GM19468 (cell line): ENCODE measurements around the gene MESP2.

Experiments
- ATAC-seq: cut with Tn5 transposase; IDR thresholded peaks from one replicate; pipeline ENCODE4 v1.9.1; 2021; ENCODE audit warnings: mild to moderate bottlenecking, moderate library complexity, moderate number of reproducible peaks; ENCODE audit not compliant: unreplicated experiment; ENCODE audit errors: extremely low read depth

MESP2 gene

DNA sequence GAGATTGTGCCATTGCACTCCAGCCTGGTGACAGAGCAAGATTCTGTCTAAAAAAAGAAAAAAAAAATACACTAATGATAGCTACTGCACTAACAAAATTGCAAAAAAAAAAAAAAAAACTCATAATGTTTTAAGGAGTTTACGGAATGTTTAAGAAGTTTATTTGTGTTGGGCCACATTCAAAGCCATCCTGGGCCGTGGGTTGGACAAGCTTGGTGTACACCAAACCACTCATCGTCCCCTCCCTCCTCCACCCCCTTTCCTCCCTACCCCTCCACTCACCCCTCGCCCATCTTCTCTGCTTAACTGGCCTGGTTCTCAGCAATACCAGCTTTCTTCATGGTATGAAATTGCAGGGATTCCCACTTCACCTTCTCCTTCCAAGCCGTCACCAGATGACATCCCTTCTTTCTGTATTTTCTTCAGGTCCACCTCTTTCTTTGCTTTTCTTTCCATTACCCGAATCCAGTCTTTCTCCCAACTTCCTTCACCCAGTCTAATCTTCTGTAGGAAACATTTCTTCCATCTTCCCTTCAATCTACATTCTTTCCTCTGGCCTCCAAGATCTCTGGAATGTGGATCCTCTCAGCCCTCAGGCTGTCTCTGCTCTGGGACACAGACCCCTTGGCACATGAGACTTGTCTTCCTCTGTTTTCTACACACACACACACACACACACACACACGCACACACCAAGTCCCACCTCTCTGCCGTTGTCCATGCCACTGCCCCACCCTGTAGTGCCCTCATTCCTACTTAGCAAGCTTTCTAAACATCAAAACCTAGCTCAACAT, 21.6 kb upstream of the MESP2 start:
- ATAC-seq: no peak

- no peak for ATAC-seq
These were observed 20.4 kb upstream of the MESP2 start for GRCh38 chr15:89755701-89756100.

GRCh38 chr15:89756897-89757296, 19.2 kb upstream of the MESP2 start:
- ATAC-seq: no peak

DNA sequence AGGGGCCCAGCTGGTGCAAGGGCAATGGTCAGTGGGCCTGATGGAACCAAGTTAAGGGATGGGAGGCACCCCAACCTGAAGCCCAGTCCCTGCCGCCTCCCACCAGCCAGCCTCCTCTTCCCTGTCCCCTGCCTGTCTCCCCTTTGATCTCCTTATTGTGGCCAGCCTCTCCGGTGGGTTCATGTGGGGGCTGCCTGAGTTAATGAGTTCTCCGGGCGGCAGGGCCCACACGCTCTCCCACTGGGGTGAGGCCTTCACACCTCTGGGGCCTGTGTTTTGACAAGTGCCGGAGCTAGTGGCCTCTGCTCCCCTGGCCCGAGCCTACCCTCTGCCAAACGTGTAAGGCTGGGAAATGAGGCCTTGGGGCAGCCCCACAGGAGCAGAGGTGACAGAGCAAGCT, 17.8 kb upstream of the MESP2 start:
- ATAC-seq: no peak

GRCh38 chr15:89758981-89759380, 17.2 kb upstream of the MESP2 start:
- no peak for ATAC-seq

DNA sequence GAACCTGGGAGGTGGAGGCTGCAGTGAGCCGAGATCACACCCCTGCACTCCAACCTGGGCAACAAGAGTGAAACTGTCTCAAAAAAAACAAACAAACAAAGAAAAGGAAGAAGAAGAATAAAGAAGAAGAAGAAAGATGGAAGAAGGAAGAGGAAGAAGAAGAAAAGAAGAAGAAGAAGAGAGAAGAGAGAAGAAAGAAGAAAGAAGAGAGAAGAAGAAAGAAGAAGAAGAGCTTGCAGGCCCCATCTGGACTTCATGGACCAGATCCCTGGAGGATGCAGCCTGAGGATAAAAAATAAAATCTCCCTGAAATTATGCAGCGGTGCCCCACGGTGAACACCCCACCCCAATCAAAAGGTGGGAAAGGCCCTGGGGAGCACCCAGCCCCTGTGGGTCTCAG, 16.3 kb upstream of the MESP2 start:
- no peak for ATAC-seq

- ATAC-seq: no peak
These were observed 15.7 kb upstream of the MESP2 start for GRCh38 chr15:89760303-89761008.

DNA sequence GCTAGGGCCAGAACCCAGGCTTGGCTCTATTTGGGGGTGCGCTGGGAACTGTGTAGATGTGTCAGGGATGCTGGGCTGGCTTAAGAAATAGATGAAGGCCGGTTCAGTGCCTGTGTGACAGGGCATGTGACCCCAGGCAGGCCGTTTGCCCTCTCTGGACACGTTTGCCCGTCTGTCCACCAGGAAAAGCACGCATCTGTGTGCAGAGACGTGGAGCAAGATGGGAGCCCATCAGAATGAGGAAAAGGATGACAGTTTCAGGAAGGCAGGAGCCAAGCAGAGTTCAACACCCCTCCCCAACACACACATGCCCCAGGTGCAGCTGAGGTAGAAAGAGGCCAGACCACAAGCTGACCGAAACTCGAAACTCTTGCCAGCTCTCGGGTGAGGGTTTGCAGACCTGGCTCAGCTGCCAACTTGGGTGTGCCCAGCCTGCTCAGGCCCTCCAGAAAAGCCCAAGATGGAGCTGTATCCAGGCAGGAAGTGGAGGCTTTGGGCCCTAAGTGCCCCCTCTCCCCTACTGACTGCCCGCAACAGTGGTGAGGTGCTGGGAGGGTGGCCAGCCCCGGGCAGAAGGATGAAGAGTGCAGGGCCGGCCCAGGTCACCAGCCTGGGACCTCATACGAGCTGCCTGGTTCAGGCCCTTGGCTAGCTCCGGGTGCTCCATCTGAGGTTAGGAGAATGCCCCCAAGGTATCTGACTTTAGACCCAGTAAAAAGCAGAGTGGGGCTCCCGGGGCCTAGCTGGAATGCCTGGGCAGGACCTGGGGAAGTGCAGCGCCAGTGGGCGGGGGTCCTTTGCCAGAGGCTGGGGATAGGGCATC, 14.9 kb upstream of the MESP2 start:
- no peak for ATAC-seq

DNA sequence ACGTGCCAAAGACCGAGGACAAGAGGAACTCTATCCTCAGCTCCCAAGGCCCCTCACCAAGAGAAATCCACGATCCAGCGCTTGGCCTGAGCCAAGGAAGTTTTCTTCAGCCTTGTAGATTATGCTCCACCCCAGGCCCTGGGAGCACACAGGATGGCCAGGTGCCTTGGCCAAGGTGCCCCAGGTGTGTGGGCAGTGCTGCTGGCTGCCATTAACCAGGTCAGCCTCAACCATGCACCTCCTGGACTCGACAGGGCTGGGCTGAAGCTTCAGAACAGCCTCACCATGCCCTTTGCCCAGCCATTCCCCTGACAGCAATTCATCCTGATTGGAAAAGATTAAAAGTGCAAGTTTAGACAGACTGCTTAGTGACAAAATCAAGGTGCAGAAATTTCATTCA, 14.2 kb upstream of the MESP2 start:
- no peak for ATAC-seq

- no peak for ATAC-seq
These were observed 10.4 kb upstream of the MESP2 start for GRCh38 chr15:89765694-89766093.

GRCh38 chr15:89766357-89767311, 9.5 kb upstream of the MESP2 start:
- ATAC-seq: no peak

- no peak for ATAC-seq
These were observed 8.7 kb upstream of the MESP2 start for GRCh38 chr15:89767411-89767915.

GRCh38 chr15:89768071-89768500, 8.0 kb upstream of the MESP2 start:
- no peak for ATAC-seq

- ATAC-seq: no peak
These were observed 6.8 kb upstream of the MESP2 start for GRCh38 chr15:89769366-89769765.

DNA sequence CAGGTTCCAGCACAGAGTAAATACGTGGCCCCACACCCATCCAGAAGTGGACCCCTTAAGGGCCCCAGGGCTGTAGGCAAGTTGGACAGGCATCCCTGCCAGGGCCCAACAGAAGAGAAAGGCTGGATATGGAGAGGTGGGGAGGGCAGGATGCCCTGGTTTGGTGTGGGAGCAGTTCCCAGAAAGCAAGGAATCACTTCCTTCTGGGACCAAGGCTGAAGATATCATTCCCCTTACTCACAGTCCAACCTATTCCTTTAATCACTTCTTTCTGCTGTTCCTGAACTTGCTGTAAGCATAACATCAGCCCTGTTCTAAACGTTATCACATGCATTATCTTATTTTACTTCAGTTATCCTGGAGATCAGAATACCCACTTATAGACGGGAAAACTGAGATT, 6.1 kb upstream of the MESP2 start:
- ATAC-seq: no peak

DNA sequence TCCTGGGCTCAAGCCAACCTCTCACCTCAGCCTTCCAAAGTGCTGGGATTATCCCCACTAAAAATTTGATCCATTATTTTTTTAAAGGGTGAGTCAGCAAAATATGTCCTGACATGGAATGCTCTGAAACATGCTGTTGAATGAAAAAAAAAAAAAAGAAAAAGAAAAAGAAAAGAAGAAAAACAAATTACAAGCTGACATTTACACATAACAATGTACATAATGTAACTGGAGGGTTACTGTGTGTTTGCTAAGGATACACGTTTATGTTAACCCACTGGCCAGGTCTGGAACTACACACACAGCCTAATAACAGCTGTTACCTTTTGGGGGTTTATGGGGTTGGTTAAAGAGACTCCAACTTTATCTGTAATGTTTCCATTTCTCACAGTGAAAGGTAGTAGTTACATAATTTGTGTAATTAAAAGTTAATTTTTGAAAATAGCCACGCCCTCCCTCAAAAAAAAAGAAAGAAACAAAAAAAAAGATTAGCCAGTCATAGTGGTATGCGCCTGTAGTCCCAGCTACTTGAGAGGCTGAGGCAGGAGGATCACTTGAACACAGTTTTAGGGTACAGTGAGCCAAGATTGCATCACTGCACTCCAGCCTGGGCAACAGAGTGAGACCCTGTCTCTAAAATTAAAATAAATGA, 3.1 kb upstream of the MESP2 start:
- ATAC-seq: no peak

DNA sequence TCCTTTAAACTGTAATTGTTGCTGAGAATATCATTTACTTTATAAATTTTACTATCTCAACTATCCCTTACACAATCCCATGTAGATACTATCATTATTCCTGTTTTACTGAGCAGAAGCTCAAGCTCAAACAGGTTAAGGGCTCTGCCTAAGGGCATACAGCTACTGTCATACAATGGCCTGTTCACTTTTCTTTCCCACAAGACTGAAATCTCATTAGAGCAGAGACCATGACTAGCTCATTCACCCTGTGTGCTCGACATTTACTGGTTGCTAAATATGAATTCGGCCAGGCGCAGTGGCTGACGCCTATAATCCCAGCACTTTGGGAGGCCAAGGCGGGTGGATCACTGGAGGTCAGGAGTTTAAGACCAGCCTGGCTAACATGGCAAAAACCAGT, 1.6 kb upstream of the MESP2 start:
- ATAC-seq: no peak

GRCh38 chr15:89775815-89776214, 317 bp upstream of the MESP2 start:
- no peak for ATAC-seq

GRCh38 chr15:89777073-89777751, 1.1 kb downstream of the MESP2 start:
- ATAC-seq: no peak
